DOHH2 (cell line): Measurements from ENCODE around the gene HIVEP3.

Source experiments
- CTCF ChIP-seq: fragments of 200-600 bp; sonication (generic); IDR thresholded peaks from one replicate; pipeline ENCODE4 v1.5.1; 2014; ENCODE audit warnings: antibody characterized with exemption, mild to moderate bottlenecking, low read depth, low read length; ENCODE audit not compliant: poor library complexity, severe bottlenecking
- EZH2phosphoT487 ChIP-seq: fragments of 200-600 bp; sonication (generic); IDR thresholded peaks from 2 replicates; pipeline ENCODE4 v1.6.1; 2017; ENCODE audit warnings: borderline replicate concordance, mild to moderate bottlenecking, antibody characterized with exemption, low read length, moderate library complexity, mixed read lengths

GRCh38 chr1:41656825-41657500 lies 261.8 kb downstream of the HIVEP3 start:
- TF ChIP-seq CTCF (no peak), EZH2phosphoT487 (no peak)
